GM18526 (cell line): Measurements from ENCODE around the gene TSPAN9.

Source experiments
- POLR2A ChIP-seq: IDR thresholded peaks from 3 replicates; pipeline ENCODE4 v1.6.1; 2011; ENCODE audit not compliant: insufficient read length; ENCODE audit errors: extremely low read depth

TSPAN9 gene

GRCh38 chr12:3040663-3041544, 36.3 kb upstream of the TSPAN9 start:
- no peak for TF ChIP-seq POLR2A

GRCh38 chr12:3041558-3042164, 35.5 kb upstream of the TSPAN9 start:
- no peak for TF ChIP-seq POLR2A

DNA sequence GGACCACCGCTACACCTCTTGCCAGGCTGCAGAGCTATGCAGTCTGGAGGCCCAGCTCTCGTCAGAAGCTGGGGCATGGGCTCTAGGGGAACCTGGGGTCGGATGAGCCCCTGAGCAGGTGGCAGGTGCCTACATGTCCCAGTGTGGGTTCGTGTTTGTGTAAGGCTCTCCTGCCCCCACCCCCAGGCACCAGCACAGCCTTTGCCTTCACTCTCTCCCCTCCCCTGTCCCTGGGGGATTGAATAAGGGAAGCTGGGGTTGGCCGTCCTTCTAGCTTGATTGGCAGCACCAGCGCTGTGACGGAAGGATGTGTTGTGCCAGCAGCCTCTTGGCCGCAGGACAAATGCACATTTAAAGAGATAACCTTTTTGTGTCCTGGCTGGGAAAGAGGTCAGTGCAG, 34.8 kb upstream of the TSPAN9 start:
- TF ChIP-seq POLR2A = no peak

GRCh38 chr12:3042826-3043225, 34.4 kb upstream of the TSPAN9 start:
- TF ChIP-seq POLR2A = no peak

DNA sequence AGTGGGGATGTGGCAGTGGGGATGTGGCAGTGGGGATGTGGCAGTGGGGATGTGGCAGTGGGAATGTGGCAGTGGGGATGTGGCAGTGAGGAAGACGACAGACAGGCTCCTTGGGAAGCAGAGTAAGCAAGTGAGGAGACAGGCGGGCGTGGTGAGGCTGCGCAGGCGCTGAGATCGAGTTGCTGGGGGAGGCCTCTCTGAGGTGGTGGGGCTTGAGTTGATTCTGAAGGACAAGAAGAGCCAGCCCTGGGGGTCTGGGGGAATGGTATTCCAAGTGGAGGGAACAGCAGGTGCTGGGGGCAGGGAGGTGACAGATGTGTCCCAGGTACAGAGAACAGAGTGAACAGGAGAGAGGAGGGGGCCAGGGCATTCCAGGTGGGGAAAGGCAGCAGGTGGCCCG, 33.8 kb upstream of the TSPAN9 start:
- TF ChIP-seq POLR2A = no peak

GRCh38 chr12:3044141-3044630, 33.0 kb upstream of the TSPAN9 start:
- TF ChIP-seq POLR2A = no peak

GRCh38 chr12:3045494-3045893, 31.7 kb upstream of the TSPAN9 start:
- TF ChIP-seq POLR2A = no peak

DNA sequence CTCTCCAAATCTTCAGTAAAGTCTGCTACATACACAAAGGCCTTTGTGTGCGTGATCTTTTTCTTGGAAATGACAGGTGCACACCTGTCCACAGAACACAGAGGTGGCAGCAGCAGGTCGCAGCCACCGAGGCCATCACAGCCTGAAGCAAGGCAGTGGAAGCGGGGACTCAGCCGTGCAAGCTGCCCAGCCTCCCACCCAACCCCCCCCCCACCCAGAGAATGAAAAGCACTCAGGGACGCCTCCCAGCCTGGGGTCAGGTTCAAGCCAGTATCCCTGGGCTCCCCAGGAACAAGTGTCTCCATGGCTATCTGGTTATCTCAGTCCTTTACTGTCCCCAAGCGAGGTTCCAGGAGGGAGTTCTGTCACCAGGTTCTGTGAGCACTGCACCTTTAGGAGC, 31.2 kb upstream of the TSPAN9 start:
- no peak for TF ChIP-seq POLR2A

GRCh38 chr12:3046441-3047200, 30.6 kb upstream of the TSPAN9 start:
- TF ChIP-seq POLR2A = no peak

GRCh38 chr12:3047961-3048360, 29.2 kb upstream of the TSPAN9 start:
- no peak for TF ChIP-seq POLR2A

- TF ChIP-seq POLR2A = no peak
These were observed 28.6 kb upstream of the TSPAN9 start for GRCh38 chr12:3048540-3048939.

DNA sequence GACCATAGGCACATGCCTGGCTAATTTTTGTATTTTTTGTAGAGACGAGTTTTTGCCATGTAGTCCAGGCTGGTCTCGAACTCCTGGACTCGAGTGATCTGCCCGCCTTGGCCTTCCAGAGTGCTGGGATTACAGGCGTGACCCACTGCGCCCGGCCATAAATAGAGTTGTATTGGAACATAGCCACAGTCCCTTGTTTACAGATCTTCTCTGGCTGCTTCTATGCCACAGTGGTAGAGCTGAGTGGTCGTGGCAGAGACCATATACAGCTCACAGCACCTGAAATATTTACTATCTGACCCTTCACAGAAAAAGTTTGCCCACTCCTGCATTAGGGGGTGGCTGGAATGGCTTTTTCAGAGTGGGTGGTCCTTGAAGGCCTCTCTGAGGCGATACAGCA, 28.0 kb upstream of the TSPAN9 start:
- no peak for TF ChIP-seq POLR2A

GRCh38 chr12:3049611-3050249, 27.4 kb upstream of the TSPAN9 start:
- no peak for TF ChIP-seq POLR2A

DNA sequence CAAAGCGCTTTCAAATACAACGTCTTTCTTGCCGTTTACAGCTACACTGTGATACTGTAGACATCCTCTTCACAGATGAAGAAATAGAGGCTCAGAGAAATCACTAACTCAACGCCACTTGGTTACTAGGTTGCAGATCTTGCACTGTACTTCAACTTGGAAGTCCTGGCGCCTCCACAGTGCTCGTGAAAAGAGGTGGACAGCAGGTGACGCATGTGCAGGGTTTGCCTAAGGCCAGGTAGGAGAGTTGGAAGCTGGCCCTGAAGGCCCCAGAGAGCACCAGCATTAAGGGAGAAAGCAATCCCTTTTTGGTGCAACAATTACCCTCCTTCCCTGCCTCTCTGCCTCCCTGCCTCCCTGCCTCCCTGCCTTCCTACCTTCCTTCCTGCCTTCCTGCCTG, 22.8 kb upstream of the TSPAN9 start:
- TF ChIP-seq POLR2A = no peak

- no peak for TF ChIP-seq POLR2A
These were observed 22.0 kb upstream of the TSPAN9 start for GRCh38 chr12:3055026-3055703.
